ENCODE data around the gene CAPS.

GRCh38 chr19:5929625-5930024 is 15.6 kb downstream of the CAPS start:
- TF ChIP-seq CTCF (IDR thresholded peaks at IDR 0.05) (no peak), POLR2A (IDR thresholded peaks at IDR 0.05) (no peak)

Measured in body of pancreas (tissue), 4 donors.